ENCODE measurements around the gene LLGL1.

LLGL1 gene

GRCh38 chr17:18281788-18282187 lies 56.4 kb downstream of the LLGL1 start:
- H3F3A ChIP-seq (ENCODE audit: insufficient read depth), result no peaks in the 10 kb centered on the region
- H4K20me1 ChIP-seq (ENCODE audit: low read depth, low read length), result no peaks in the 10 kb centered on the region
- no peak overlapping the region for H3K4me3 ChIP-seq (ENCODE audit: insufficient read depth, low read length, poor library complexity, severe bottlenecking)
- no peak overlapping the region for H3K9ac ChIP-seq (ENCODE audit: low read length)
- H3K9me2 ChIP-seq (replicated peaks; ENCODE audit: insufficient read depth, low read length), result no peaks in the 10 kb centered on the region
- TF ChIP-seq EZH2phosphoT487 (conservative IDR thresholded peaks at IDR 0.05; ENCODE audit: low read length), result no peak
- no peak for TF ChIP-seq CTCF (IDR thresholded peaks at IDR 0.05; ENCODE audit: insufficient read depth, low read length, poor library complexity, severe bottlenecking)
- no peak overlapping the region for H2AFZ ChIP-seq (ENCODE audit: low read depth, low read length, severe bottlenecking)
- H3K4me2 ChIP-seq (ENCODE audit: low read depth, low read length, poor library complexity, severe bottlenecking), result no peak overlapping the region
- H3K36me3 ChIP-seq (ENCODE audit: low read length), result peaks cover 33% of the 10 kb centered on the region
- no peak overlapping the region for H3K27ac ChIP-seq (ENCODE audit: low read depth, low read length)
- no peaks in the 10 kb centered on the region for H3K79me2 ChIP-seq (ENCODE audit: insufficient read depth, low read length)
- no peaks in the 10 kb centered on the region for H3K9me3 ChIP-seq (ENCODE audit: insufficient read depth, low read length)
- no peaks in the 10 kb centered on the region for H3K27me3 ChIP-seq (ENCODE audit: low read length)

GRCh38 chr17:18285296-18285695 lies 59.9 kb downstream of the LLGL1 start:
- Histone ChIP-seq H3K79me2 (ENCODE audit: insufficient read depth, low read length) (no peaks in the 10 kb centered on the region), H3K27me3 (ENCODE audit: low read length) (no peaks in the 10 kb centered on the region), H3K27ac (ENCODE audit: low read depth, low read length) (no peak overlapping the region), H3K4me3 (ENCODE audit: insufficient read depth, low read length, poor library complexity, severe bottlenecking) (no peak overlapping the region), H3K36me3 (ENCODE audit: low read length) (peaks cover 29% of the 10 kb centered on the region), H3K9ac (ENCODE audit: low read length) (no peak overlapping the region), H3K4me2 (ENCODE audit: low read depth, low read length, poor library complexity, severe bottlenecking) (no peak overlapping the region), H3F3A (ENCODE audit: insufficient read depth) (no peaks in the 10 kb centered on the region), H3K9me3 (ENCODE audit: insufficient read depth, low read length) (no peaks in the 10 kb centered on the region), H4K20me1 (ENCODE audit: low read depth, low read length) (no peaks in the 10 kb centered on the region), H3K9me2 (replicated peaks; ENCODE audit: insufficient read depth, low read length) (no peaks in the 10 kb centered on the region), H2AFZ (ENCODE audit: low read depth, low read length, severe bottlenecking) (no peak overlapping the region)
- TF ChIP-seq CTCF (IDR thresholded peaks at IDR 0.05; ENCODE audit: insufficient read depth, low read length, poor library complexity, severe bottlenecking), result no peak
- no peak for TF ChIP-seq EZH2phosphoT487 (conservative IDR thresholded peaks at IDR 0.05; ENCODE audit: low read length)

- H3K36me3 ChIP-seq (ENCODE audit: low read length), result peaks cover 10% of the 10 kb centered on the region; the same call in 1 of the 2 replicates
These were observed 66.5 kb downstream of the LLGL1 start for GRCh38 chr17:18291718-18292540.

More at GRCh38 chr17:18291718-18292540, 66.5 kb downstream of the LLGL1 start:
- no peaks in the 10 kb centered on the region for H3K79me2 ChIP-seq (ENCODE audit: insufficient read depth, low read length)
- no peaks in the 10 kb centered on the region for H3K9me3 ChIP-seq (ENCODE audit: insufficient read depth, low read length)
- H3F3A ChIP-seq (ENCODE audit: insufficient read depth), result no peaks in the 10 kb centered on the region
- H3K4me3 ChIP-seq (ENCODE audit: insufficient read depth, low read length, poor library complexity, severe bottlenecking), result no peak overlapping the region
- H4K20me1 ChIP-seq (ENCODE audit: low read depth, low read length), result no peaks in the 10 kb centered on the region
- H3K4me2 ChIP-seq (ENCODE audit: low read depth, low read length, poor library complexity, severe bottlenecking), result no peak overlapping the region
- H3K27ac ChIP-seq (ENCODE audit: low read depth, low read length), result no peak overlapping the region
- no peaks in the 10 kb centered on the region for H3K9me2 ChIP-seq (replicated peaks; ENCODE audit: insufficient read depth, low read length)
- H3K9ac ChIP-seq (ENCODE audit: low read length), result no peak overlapping the region
- no peaks in the 10 kb centered on the region for H3K27me3 ChIP-seq (ENCODE audit: low read length)
- no peak for TF ChIP-seq CTCF (IDR thresholded peaks at IDR 0.05; ENCODE audit: insufficient read depth, low read length, poor library complexity, severe bottlenecking)
- TF ChIP-seq EZH2phosphoT487 (conservative IDR thresholded peaks at IDR 0.05; ENCODE audit: low read length), result no peak
- no peak overlapping the region for H2AFZ ChIP-seq (ENCODE audit: low read depth, low read length, severe bottlenecking)

Measured in SU-DHL-6 (cell line).